Measurements from ENCODE around the gene ANKRD13C.

The ANKRD13C gene

GRCh38 chr1:70299472-70299871 is 55.0 kb downstream of the ANKRD13C start:
- in situ Hi-C loops (cut with MboI; ENCODE audit: low sequenced_read_pairs), result no loop called here

- in situ Hi-C loops (cut with MboI; ENCODE audit: low sequenced_read_pairs), result no loop called here
These were observed 58.8 kb downstream of the ANKRD13C start for GRCh38 chr1:70295749-70296148.

GRCh38 chr1:70293186-70293843 is 61.2 kb downstream of the ANKRD13C start:
- in situ Hi-C loops (cut with MboI; ENCODE audit: low sequenced_read_pairs), result no loop called here

- in situ Hi-C loops (cut with MboI; ENCODE audit: low sequenced_read_pairs), result no loop called here
These were observed 64.3 kb downstream of the ANKRD13C start for GRCh38 chr1:70290218-70290617.

GRCh38 chr1:70288166-70288565 is 66.4 kb downstream of the ANKRD13C start:
- in situ Hi-C loops (cut with MboI; ENCODE audit: low sequenced_read_pairs), result no loop called here

- in situ Hi-C loops (cut with MboI; ENCODE audit: low sequenced_read_pairs), result no loop called here
These were observed 68.1 kb downstream of the ANKRD13C start for GRCh38 chr1:70286453-70286852.

- in situ Hi-C loops (cut with MboI; ENCODE audit: low sequenced_read_pairs), result no loop called here
These were observed 70.2 kb downstream of the ANKRD13C start for GRCh38 chr1:70284366-70284765.

- in situ Hi-C loops (cut with MboI; ENCODE audit: low sequenced_read_pairs), result no loop called here
These were observed 75.8 kb downstream of the ANKRD13C start for GRCh38 chr1:70278710-70279109.

- in situ Hi-C loops (cut with MboI; ENCODE audit: low sequenced_read_pairs), result no loop called here
These were observed 76.6 kb downstream of the ANKRD13C start for GRCh38 chr1:70277875-70278274.

GRCh38 chr1:70265946-70266345 is 88.6 kb downstream of the ANKRD13C start:
- in situ Hi-C loops (cut with MboI; ENCODE audit: low sequenced_read_pairs), result no loop called here

GRCh38 chr1:70264839-70265238 is 89.7 kb downstream of the ANKRD13C start:
- in situ Hi-C loops (cut with MboI; ENCODE audit: low sequenced_read_pairs), result no loop called here

GRCh38 chr1:70256664-70257063 is 97.9 kb downstream of the ANKRD13C start:
- in situ Hi-C loops (cut with MboI; ENCODE audit: low sequenced_read_pairs), result no loop called here

GRCh38 chr1:70248729-70249128 is 105.8 kb downstream of the ANKRD13C start:
- in situ Hi-C loops (cut with MboI; ENCODE audit: low sequenced_read_pairs), result no loop called here

- in situ Hi-C loops (cut with MboI; ENCODE audit: low sequenced_read_pairs), result no loop called here
These were observed 106.8 kb downstream of the ANKRD13C start for GRCh38 chr1:70247768-70248167.

- in situ Hi-C loops (cut with MboI; ENCODE audit: low sequenced_read_pairs), result no loop called here
These were observed 107.4 kb downstream of the ANKRD13C start for GRCh38 chr1:70247122-70247521.

GRCh38 chr1:70239940-70240339 is 114.6 kb downstream of the ANKRD13C start:
- in situ Hi-C loops (cut with MboI; ENCODE audit: low sequenced_read_pairs), result no loop called here

GRCh38 chr1:70234733-70235132 is 119.8 kb downstream of the ANKRD13C start:
- in situ Hi-C loops (cut with MboI; ENCODE audit: low sequenced_read_pairs), result no loop called here

- in situ Hi-C loops (cut with MboI; ENCODE audit: low sequenced_read_pairs), result no loop called here
These were observed 123.0 kb downstream of the ANKRD13C start for GRCh38 chr1:70231475-70231874.

- in situ Hi-C loops (cut with MboI; ENCODE audit: low sequenced_read_pairs), result no loop called here
These were observed 125.9 kb downstream of the ANKRD13C start for GRCh38 chr1:70228670-70229069.

GRCh38 chr1:70227439-70227838 is 127.1 kb downstream of the ANKRD13C start:
- in situ Hi-C loops (cut with MboI; ENCODE audit: low sequenced_read_pairs), result no loop called here

GRCh38 chr1:70224954-70225353 is 129.6 kb downstream of the ANKRD13C start:
- in situ Hi-C loops (cut with MboI; ENCODE audit: low sequenced_read_pairs), result no loop called here

- in situ Hi-C loops (cut with MboI; ENCODE audit: low sequenced_read_pairs), result no loop called here
These were observed 131.7 kb downstream of the ANKRD13C start for GRCh38 chr1:70222716-70223235.

Measured in hTERT RPE-1 (cell line).